GM23338 (cell line): ENCODE measurements around the gene CREB3L4. TPM values are rescaled to one million over a fixed set of nuclear protein-coding genes. Genes with fewer than 3 reads are reported as not detected.

Source experiments
- ATAC-seq: fragments of 200-7000 bp; cut with Tn5 transposase; 3 replicates; pipeline ENCODE4 v1.9.1; 2020
- DNase-seq: peaks from one replicate; pipeline ENCODE4 v3.0.0-alpha.2; 2015; ENCODE audit warnings: low spot score
- H2AFZ ChIP-seq: fragments of 200-600 bp; sonication (generic); 2 replicates; pipeline ENCODE4 v1.8.0; 2016; ENCODE audit warnings: antibody characterized with exemption, mild to moderate bottlenecking, moderate library complexity
- H3F3A ChIP-seq: fragments of 200-600 bp; sonication (generic); replicated peaks from 2 replicates; pipeline ENCODE4 v1.8.0; 2017; ENCODE audit warnings: antibody characterized with exemption, mixed run types, low read depth
- H3K27ac ChIP-seq: fragments of 200-600 bp; sonication (generic); 2 replicates; pipeline ENCODE4 v1.6.1; 2016; ENCODE audit warnings: low read depth
- H3K27me3 ChIP-seq: fragments of 200-600 bp; sonication (generic); 2 replicates; pipeline ENCODE4 v1.8.0; 2016; ENCODE audit warnings: mild to moderate bottlenecking, mixed run types, moderate library complexity; ENCODE audit not compliant: insufficient read depth
- H3K36me3 ChIP-seq: fragments of 200-600 bp; sonication (generic); 2 replicates; pipeline ENCODE4 v1.8.0; 2016; ENCODE audit warnings: mild to moderate bottlenecking; ENCODE audit not compliant: insufficient read depth
- H3K4me1 ChIP-seq: fragments of 200-600 bp; sonication (generic); 2 replicates; pipeline ENCODE4 v1.8.0; 2016; ENCODE audit warnings: mild to moderate bottlenecking, moderate library complexity; ENCODE audit not compliant: insufficient read depth
- H3K4me2 ChIP-seq: fragments of 200-600 bp; sonication (generic); 2 replicates; pipeline ENCODE4 v1.7.1; 2017; ENCODE audit warnings: mixed run types
- H3K4me3 ChIP-seq: fragments of 200-600 bp; sonication (generic); 2 replicates; pipeline ENCODE4 v1.6.1; 2016; ENCODE audit warnings: mixed run types
- H3K79me2 ChIP-seq: fragments of 200-600 bp; sonication (generic); replicated peaks from 2 replicates; pipeline ENCODE4 v1.8.0; 2017; ENCODE audit warnings: mild to moderate bottlenecking; ENCODE audit not compliant: insufficient read depth
- H3K9me2 ChIP-seq: fragments of 200-600 bp; sonication (generic); 2 replicates; pipeline ENCODE4 v1.8.0; 2017; ENCODE audit not compliant: insufficient read depth
- H4K20me1 ChIP-seq: fragments of 200-600 bp; sonication (generic); replicated peaks from 2 replicates; pipeline ENCODE4 v1.8.0; 2017; ENCODE audit warnings: mild to moderate bottlenecking; ENCODE audit not compliant: insufficient read depth
- H3K27ac Mint-ChIP-seq: 2 replicates; pipeline ENCODE4 v1.8.0; 2020; ENCODE audit warnings: inconsistent platforms, mild to moderate bottlenecking, moderate library complexity, mixed read lengths
- H3K27me3 Mint-ChIP-seq: 3 replicates; pipeline ENCODE4 v1.8.0; 2022; ENCODE audit warnings: low read depth, mild to moderate bottlenecking, moderate library complexity, mixed read lengths, inconsistent platforms; ENCODE audit not compliant: insufficient read depth, poor library complexity
- H3K36me3 Mint-ChIP-seq: 3 replicates; pipeline ENCODE4 v1.8.0; 2021; ENCODE audit warnings: low read depth, mild to moderate bottlenecking, inconsistent platforms, moderate library complexity, mixed read lengths
- H3K4me1 Mint-ChIP-seq: 3 replicates; pipeline ENCODE4 v1.8.0; 2020; ENCODE audit warnings: mild to moderate bottlenecking, inconsistent platforms, mixed read lengths
- H3K4me3 Mint-ChIP-seq: 3 replicates; pipeline ENCODE4 v1.8.0; 2021; ENCODE audit warnings: moderate library complexity, mild to moderate bottlenecking, inconsistent platforms, mixed read lengths
- H3K9me3 Mint-ChIP-seq: 3 replicates; pipeline ENCODE4 v1.8.0; 2020; ENCODE audit warnings: moderate library complexity, mild to moderate bottlenecking, inconsistent platforms, mixed read lengths
- CREB1 ChIP-seq: fragments of 250-450 bp; sonication (Bioruptor Pico); IDR thresholded peaks from 2 replicates; pipeline ENCODE4 v1.5.0; 2020; ENCODE audit warnings: low read depth, mild to moderate bottlenecking, moderate library complexity
- CTCF ChIP-seq, 2 experiments: fragments of 200-600 bp in 1 of 2; sonication (generic) in 1 of 2; conservative IDR thresholded peaks; 2 replicates each; pipeline versions ENCODE4 v1.5.1 to v1.6.1; 2016 to 2017; ENCODE audit warnings: antibody characterized with exemption in 2 of 2, low read depth in 2 of 2, mild to moderate bottlenecking in 2 of 2, moderate library complexity in 1 of 2
- EZH2 ChIP-seq: fragments of 200-600 bp; sonication (generic); IDR thresholded peaks from one replicate; pipeline ENCODE4 v1.8.0; 2017; ENCODE audit warnings: antibody characterized with exemption, mild to moderate bottlenecking, low read depth; ENCODE audit not compliant: unreplicated experiment
- EZH2phosphoT487 ChIP-seq: fragments of 200-600 bp; sonication (generic); IDR thresholded peaks from one replicate; pipeline ENCODE4 v1.8.1; 2018; ENCODE audit warnings: antibody characterized with exemption; ENCODE audit not compliant: unreplicated experiment
- JUNB ChIP-seq: IDR thresholded peaks from one replicate; pipeline ENCODE4 v1.6.1; 2016; ENCODE audit warnings: antibody characterized with exemption; ENCODE audit not compliant: unreplicated experiment
- NANOG ChIP-seq: IDR thresholded peaks from 2 replicates; pipeline ENCODE4 v1.6.1; 2016; ENCODE audit warnings: antibody characterized with exemption, borderline replicate concordance
- REST ChIP-seq: IDR thresholded peaks from one replicate; pipeline ENCODE4 v1.6.1; 2018; ENCODE audit warnings: antibody characterized with exemption; ENCODE audit not compliant: unreplicated experiment
- STAT1 ChIP-seq: IDR thresholded peaks from one replicate; pipeline ENCODE4 v1.6.1; 2016; ENCODE audit warnings: antibody characterized with exemption; ENCODE audit not compliant: unreplicated experiment
- ZNF114 ChIP-seq: fragments of 250-450 bp; sonication (Bioruptor Pico); IDR thresholded peaks from 2 replicates; pipeline ENCODE4 v1.5.0; 2020; ENCODE audit warnings: mild to moderate bottlenecking, moderate library complexity
- ZNF331 ChIP-seq: fragments of 250-450 bp; sonication (Bioruptor Pico); IDR thresholded peaks from 2 replicates; pipeline ENCODE4 v1.5.0; 2020; ENCODE audit warnings: low read depth, mild to moderate bottlenecking, moderate library complexity
- polyA plus RNA-seq: library from polyadenylated mRNA; unstranded; fragments of >200 nt; fragmentation: Nextera tagmentation; extraction: Ambion mirVana; gene quantifications from 2 replicates; pipeline ENCODE4 v1.2.1, GENCODE V29; 2016
- total RNA-seq: library from RNA; depleted of rRNA; stranded (reverse); fragments of >200 nt; shearing (Covaris generic); gene quantifications from 2 replicates; pipeline ENCODE4 v1.2.3, GENCODE V29; 2014

Gene CREB3L4
- total and polyA plus RNA-seq, 2 experiments from 2014 or later: 19.3 to 26.8 TPM

- no peak for TF ChIP-seq ZNF331
- no peak for TF ChIP-seq EZH2phosphoT487
- Histone ChIP-seq H3K36me3 (no peaks in the 10 kb centered on the region; the same call in 1 of the 2 replicates), H3K27ac (peak overlapping the region; percentile 97), H3K27me3 (no peaks in the 10 kb centered on the region), H3F3A (peaks cover 27% of the 10 kb centered on the region; the same call in 1 of the 2 replicates), H3K9me2 (no peaks in the 10 kb centered on the region), H4K20me1 (no peaks in the 10 kb centered on the region), H3K4me1 (peaks cover 28% of the 10 kb centered on the region), H3K79me2 (peaks cover 26% of the 10 kb centered on the region), H2AFZ (no peak overlapping the region), H3K4me3 (peak overlapping the region; percentile 62), H3K4me2 (peak overlapping the region; percentile 76)
- DNase-seq (no peak), ATAC-seq (no peak)
- peak overlapping the region; percentile 81 for H3K4me3 Mint-ChIP-seq
- peak overlapping the region; percentile 97 for H3K27ac Mint-ChIP-seq
- H3K9me3 Mint-ChIP-seq: peaks cover 4% of the 10 kb centered on the region; the same call in 1 of the 3 replicates
- H3K36me3 Mint-ChIP-seq: peaks cover 40% of the 10 kb centered on the region
- H3K4me1 Mint-ChIP-seq: peaks cover 21% of the 10 kb centered on the region
- peaks cover 18% of the 10 kb centered on the region for H3K27me3 Mint-ChIP-seq
These were observed 706 bp downstream of the CREB3L4 start for GRCh38 chr1:153968408-153968807.

- Histone ChIP-seq H3K9me2 (no peaks in the 10 kb centered on the region), H3K4me3 (peak overlapping the region; percentile 62; the same call in 1 of the 2 replicates), H2AFZ (no peak overlapping the region), H4K20me1 (no peaks in the 10 kb centered on the region; the same call in 1 of the 2 replicates), H3K27me3 (no peaks in the 10 kb centered on the region), H3K79me2 (peaks cover 26% of the 10 kb centered on the region), H3K36me3 (peaks cover under 1% of the 10 kb centered on the region; the same call in 1 of the 2 replicates), H3F3A (peaks cover 28% of the 10 kb centered on the region; the same call in 1 of the 2 replicates), H3K4me2 (peak overlapping the region; percentile 76), H3K27ac (no peak overlapping the region), H3K4me1 (peaks cover 28% of the 10 kb centered on the region)
- no peak for ATAC-seq
- DNase-seq: no peak
- peaks cover 45% of the 10 kb centered on the region for H3K36me3 Mint-ChIP-seq
- no peak overlapping the region for H3K27ac Mint-ChIP-seq
- H3K4me1 Mint-ChIP-seq: peaks cover 21% of the 10 kb centered on the region
- H3K27me3 Mint-ChIP-seq: peaks cover 18% of the 10 kb centered on the region
- peak overlapping the region; percentile 81 for H3K4me3 Mint-ChIP-seq
- peaks cover 4% of the 10 kb centered on the region; the same call in 1 of the 3 replicates for H3K9me3 Mint-ChIP-seq
- no peak for TF ChIP-seq CREB1 (CRISPR knock-in tag)
- TF ChIP-seq REST: no peak
- TF ChIP-seq NANOG: no peak
- TF ChIP-seq JUNB: no peak
- TF ChIP-seq ZNF331: no peak
- TF ChIP-seq ZNF114 (CRISPR knock-in tag): no peak
- TF ChIP-seq EZH2: no peak
- no peak for TF ChIP-seq CTCF (conservative IDR thresholded peaks at IDR 0.05; ENCODE audit: low read depth in 2 of 2)
- no peak for TF ChIP-seq STAT1
- no peak for TF ChIP-seq EZH2phosphoT487
These were observed 1.3 kb downstream of the CREB3L4 start for GRCh38 chr1:153968972-153969371.
